Endometrial microvascular endothelial cells (primary cell): ENCODE results near the gene KCNN3. TPM values are rescaled to one million over a fixed set of nuclear protein-coding genes. Genes with fewer than 3 reads are reported as not detected.

Experiments used
- in situ Hi-C: cut with HindIII; loops from 2 replicates; pipeline ENCODE4 v1.10.0; 2017; ENCODE audit warnings: low sequenced_read_pairs, low pct_unique_long_range_greater_than_20kb; ENCODE audit errors: inconsistent ontology term
- total RNA-seq: library from RNA; depleted of rRNA; stranded (reverse); fragments of >200 nt; gene quantifications from one replicate; pipeline ENCODE4 v1.2.3, GENCODE V29; 2015; ENCODE audit errors: inconsistent ontology term

KCNN3 gene
- total RNA-seq, 1 donor from 2014 or later, result 0.28 TPM

DNA sequence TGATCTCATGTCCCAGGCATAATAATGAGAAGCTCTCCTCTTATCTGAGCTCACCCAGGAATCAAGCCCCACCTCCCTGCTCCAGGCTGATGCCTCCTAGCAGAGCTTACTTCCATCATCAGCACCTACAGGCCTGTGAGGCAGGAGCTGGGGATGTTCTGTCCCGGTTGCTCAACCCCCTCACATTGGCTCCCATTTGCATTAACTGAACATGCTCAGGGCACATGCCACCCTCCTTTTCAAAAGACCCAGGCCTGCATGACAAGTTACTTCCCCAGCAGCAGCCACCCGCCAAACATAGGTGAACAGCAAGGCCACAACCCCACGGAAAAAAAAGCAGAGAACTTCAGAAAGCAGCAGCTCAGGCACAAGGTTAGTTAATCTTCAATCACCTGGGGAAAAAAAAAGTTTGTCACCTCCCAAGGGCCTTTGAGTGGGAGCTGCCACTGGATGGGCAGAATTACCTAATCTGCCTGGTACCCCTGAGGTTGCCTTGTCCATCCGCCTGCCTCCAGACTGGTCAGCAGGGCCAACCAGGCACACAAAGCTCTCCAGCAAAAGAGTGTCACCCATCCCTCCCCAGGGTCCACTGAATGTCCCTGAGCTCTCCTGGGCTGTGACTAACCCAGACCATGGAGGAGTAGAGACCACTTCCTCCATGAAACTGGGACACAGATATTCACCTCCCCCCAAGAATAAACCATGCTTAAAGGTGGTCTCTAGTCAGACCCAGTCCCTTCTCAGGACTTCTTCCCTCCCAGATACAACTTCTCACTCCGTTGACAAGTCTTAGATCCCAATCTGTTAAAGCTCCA lies 4.4 kb downstream of the KCNN3 start:
- in situ Hi-C loops, result no loop called here

DNA sequence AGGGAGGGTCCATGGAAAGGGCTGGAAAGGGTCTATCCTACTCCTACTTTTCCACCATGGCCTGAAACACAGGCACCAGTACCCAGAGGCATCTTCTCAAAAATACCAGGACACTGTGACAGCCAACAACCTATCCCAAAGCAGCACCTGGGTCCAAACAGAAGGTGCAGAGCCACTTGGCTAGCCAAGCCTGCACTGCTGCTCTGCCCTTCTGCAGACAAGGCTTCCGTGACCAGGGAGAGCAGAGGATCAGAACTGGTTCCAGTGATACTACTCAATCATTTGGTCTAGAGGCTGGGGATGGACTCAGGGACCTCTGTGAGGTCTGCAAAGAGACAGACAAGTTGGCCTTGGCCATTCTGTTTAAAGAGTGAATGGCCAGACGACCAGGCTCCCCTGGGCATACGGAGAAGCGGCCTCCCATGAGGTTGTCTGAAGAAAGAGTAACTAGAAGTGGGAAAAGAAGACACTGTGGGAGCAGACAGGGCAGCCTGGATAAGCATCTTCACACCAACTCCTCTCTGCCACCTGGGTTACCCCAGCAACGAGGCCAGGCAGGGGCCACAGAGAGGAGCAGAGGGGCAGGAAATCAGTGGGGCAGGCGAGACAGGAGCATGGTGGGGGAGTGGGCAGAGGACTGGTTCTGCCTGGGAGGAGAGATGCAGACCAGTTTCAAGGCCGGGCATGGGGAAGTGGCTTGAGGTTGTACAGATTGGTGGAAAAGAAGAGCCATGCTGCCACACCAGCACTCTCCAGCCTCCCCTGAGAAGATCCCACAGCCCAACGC lies 5.7 kb downstream of the KCNN3 start:
- in situ Hi-C loops, result no loop called here

DNA sequence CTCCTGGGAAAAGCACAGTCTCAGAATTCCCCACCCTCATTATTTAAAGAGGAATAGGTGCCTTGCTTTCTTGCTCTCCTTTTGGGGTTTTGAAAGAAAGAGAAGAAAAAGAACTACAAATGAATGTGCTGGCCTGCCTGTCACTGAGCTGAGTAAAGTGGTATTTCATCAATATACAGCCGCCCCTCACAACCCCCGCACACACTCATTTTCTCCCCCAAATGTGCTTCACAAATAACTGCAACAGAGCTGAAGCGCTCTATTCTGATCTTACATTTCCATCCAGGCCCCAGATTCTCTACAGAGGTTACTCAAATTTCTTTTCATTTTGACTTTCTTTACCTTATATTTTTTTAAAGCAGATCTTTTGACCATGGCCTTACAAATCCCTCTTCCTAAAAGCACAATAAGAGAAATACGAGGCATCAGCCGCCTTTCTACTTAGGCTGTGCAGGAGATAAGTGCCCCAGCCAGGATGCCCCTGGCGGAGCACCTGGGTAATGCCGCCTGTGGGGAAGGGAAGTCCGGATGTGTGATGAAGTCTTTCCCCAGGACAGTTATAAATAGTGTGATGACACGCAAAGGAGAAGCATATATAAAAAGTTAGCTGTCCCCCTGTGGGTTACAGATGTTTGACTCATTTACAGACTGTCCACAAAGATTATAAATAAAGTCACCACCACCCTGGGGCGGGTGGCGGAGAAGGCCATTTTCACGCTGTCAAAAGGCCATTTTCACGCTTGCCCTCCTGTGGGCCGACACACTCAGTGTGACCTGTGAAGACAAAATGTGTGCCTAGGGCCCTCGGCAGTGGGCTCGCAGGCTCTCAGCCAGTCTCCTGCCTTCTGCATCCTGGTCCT lies 6.5 kb downstream of the KCNN3 start:
- in situ Hi-C loops, result no loop called here

DNA sequence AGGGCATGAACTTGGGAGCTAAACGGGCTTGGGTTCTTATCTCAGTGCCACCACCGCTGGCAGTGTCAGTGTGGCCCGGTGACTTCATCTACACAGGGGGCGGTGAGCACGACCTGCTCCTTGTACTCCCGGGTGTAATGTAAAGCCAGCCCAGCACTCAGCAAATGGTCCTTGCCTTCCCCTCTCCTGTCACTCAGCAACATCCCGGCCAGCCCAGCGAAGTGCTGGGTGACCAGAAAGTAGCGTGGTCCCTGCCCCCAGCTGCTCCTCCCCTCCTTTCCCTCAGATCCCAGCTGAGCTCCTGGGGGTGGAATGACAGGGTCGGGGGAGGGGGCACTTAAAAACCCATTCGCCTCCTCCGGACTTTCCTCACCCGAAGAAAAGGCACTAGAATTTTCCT lies 7.2 kb downstream of the KCNN3 start:
- in situ Hi-C loops, result no loop called here

DNA sequence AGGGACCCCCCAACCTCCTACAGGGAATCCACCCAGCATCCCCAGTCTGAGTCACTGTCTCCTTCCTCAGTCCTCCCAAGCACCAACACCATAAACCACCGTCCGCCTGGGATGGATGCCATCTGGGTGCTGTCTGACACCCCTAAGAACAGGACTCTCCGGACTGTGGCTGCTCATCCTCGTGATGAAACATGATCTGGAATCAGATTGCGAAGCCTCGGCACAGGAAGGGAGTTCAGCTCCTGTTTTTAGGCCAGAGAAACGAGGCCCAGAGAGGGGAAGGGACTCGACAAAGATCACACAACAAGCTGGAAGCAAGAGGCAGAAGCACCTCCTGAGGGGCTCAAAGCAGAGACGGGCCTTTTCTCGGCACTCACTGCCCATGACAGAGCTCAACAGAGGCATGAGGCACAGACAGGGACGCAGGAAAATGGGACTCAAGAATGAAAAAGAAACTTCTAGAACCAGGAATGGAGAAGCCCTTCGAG lies 8.4 kb downstream of the KCNN3 start:
- in situ Hi-C loops, result no loop called here

DNA sequence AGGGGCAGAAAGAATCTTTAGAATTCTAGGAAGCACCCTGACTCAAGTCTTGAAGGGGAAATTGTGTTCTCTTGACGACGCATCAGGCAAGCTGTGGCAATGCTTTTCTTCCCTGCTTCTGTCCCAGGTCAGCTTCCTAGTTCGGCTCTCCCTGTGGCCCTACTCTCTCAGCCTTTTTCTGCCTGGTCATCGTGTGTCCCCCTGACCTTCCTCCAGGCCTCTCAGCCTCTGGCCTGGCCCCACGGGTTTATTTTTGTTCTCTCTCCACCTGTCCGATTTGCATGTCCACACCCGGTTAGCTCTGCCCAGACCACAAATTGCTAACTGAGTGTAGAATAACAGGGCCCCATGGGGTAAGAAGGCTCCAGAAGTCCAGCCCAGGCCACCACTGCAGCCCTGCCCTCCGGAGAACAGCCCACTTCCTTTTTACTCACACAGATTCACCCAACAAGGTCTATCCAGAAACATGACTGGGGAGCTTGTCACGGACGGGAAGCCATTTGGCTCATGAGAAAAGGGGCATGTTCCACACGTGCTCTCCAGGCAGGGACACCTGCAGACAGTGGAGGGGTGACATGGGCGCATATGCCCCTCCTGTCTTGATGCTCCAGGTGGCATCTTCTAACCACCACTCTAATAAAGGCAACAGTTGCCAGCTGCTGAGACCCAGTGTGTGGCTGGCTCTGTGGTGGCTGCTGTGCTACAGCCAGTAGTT lies 9.8 kb downstream of the KCNN3 start:
- in situ Hi-C loops, result no loop called here

DNA sequence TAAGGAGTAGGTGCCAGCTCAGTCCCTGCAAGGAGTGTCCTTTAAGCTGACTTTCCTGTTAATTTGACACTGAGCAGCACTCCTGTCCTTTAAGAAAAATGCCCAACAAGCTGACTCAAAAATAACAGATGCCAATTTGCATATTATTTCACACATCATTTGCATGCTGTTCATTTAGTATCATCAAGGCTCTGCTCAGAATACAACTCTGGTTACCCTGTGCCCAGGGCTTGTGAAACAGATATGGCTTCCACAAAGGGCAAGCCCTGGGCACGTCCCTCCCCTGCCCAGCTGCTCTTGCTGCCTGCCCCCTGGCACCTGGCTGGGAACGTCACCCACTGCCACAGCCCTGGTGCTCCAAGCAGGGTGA lies 10.3 kb downstream of the KCNN3 start:
- in situ Hi-C loops, result no loop called here

DNA sequence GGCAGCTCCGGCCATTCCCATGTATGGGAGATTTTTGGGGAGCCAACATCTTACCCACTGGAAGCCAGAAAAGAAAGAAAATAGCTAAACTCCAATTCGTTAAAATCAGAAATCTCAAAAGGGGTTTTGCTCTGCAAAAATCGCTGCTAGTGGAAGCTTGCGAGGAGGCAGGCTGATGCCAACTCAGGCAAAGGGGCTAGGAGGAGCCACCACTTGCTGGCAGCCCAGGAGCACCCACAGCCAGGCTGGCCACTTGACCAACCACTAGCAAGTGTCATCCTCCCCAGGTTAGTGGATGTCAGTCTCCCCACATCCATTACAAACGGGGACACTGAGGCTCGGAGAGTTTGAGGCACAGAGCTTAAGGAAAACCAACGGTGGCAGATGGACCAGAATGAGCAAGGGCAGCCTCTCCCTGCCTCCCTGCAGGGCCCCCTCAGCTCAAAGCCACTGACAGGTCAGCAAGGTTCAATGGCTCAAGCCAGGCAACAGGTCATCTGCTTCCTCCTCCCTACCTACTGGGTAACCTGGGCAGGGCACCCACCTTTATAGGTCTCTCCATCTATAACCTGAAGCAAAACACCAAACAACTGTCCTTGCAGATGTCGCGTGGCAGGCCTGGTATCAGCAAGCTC lies 10.8 kb downstream of the KCNN3 start:
- in situ Hi-C loops, result no loop called here

DNA sequence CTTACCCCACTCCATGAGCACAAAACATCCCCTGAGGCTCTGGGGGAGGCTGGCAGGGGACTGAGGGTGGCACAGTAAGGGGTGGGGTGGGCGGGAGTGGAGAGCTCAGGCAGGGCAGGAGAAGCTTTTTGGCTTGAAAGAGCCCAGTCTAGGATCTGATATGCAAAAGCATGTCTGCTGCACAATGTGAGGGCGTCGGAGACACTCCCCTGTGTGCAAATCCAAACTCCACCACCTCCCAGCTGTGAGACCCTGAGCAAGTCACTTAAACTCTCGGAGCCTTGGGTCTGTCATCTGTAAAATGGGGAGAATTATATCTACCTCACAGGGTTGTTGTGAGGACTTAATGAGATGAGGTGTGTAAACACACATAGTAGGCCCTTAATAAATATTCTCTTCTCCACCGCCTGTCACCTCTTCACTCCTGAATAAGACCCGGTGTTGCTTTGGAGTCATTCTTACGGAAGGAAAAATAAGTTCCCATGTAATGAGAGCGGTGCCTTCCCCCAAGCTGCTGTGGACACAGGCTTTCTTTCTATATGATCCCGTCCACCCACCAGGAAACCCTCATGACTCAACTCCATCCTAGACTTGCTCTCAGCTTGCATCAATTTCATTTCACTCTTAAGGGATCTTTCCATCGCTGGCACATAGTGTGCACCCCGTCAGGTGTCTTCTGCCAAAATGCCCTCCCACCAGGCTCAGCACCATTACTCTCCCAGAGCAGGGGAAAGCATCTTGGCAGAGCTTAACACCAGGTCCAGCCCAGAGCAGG lies 12.5 kb downstream of the KCNN3 start:
- in situ Hi-C loops, result no loop called here

DNA sequence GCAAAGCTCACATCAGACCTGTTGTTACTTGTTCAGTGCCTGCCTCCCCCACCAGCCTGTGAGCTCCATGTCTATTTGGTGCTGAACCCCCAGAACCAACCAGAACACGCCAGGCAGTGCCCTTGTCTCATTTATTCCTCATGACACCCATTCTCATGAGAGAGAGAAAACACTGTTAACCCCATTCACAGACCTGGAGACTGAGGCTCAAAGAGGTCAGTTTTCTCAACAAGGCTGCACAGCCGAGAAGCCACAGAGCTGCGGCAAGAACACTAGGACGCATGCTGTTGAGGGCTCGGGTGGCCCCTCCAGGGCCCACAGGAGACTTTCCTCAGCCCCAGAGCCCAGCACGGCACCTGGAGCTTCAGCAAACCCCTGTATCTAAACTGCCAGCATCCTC lies 13.1 kb downstream of the KCNN3 start:
- in situ Hi-C loops, result no loop called here

DNA sequence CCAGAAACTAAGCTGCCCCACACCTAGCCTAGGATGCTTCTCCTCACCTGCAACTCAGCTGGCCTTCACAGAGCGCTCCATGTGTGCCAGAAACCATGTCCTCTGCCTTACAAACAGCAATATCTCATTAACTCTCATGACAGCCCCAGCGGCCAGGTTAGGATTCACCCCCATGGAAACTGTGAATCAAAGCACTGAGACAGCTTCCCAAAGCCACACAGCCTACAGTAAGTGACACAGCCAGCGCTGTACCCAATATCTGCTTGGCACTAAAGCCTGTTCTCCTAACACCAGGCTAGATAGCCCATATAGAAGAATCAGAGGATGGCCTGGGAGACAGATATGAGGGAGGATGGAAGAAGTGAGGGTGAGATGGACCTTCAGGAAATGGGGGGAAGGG lies 13.5 kb downstream of the KCNN3 start:
- in situ Hi-C loops, result no loop called here

DNA sequence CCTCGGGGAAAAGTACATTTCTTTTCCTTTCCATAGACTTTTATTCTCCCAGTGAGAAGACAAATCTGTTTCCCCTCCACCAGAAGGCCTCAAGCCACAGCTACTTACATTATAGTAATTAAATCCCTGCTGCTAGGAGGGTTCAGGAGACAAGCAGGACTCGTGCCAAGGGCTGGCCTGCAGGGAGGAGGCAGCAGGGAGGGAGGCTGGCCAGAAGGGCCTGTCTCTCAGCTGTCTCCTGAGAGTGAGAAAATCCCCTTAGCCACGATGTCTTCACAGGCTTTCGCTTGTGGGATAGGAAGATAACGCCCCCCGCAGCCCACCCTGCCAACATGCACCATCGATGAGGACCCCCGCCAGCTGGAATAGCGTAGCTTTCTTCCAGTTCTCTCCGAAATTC lies 14.0 kb downstream of the KCNN3 start:
- in situ Hi-C loops, result no loop called here

DNA sequence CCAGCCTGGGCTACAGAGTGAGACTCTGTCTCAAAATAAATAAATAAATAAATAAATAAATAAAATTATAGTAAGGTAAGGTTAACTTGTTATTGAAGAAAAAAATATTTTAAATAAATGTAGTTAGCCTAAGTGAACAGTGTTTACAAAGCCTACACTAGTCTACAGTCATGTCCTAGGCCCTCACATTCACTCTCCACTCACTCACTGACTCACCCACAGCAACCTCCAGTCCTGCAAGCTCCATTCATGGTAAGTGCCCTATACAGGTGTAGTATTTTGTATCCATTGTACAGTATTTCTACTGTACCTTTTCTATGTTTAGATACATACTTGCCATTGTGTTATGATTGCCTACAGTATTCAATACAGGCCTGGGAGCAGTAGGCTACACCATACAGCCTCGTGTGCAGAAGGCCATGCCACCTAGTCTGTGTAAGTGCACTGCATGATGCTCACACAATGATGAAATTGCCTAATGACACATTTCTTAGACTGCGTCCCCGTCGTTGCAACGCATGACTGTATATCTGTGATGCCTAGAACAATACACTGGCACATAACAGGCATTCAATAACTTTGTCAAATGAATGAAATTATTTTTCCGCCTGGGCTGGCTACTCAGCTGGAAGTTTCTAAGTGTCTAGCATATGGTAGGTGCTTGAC lies 14.8 kb downstream of the KCNN3 start:
- in situ Hi-C loops, result no loop called here

DNA sequence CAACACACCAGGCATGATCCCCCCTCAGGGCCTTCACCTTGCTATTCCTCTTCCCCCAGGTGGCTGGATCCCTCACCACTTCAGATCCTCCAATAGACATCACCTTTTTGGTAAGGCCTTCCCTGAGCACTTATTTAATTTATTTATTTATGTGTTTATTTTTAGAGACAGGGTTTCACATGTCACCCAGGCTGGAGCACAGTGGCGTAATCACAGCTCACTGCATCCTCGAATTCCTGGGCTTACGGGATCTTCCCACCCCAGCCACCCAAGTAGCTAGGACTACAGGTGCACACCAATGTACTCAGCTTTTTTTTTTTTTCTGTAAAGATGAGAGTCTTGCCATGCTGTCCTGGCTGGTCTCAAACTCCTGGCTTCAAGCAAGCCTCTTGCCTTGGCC lies 17.2 kb downstream of the KCNN3 start:
- in situ Hi-C loops, result no loop called here

DNA sequence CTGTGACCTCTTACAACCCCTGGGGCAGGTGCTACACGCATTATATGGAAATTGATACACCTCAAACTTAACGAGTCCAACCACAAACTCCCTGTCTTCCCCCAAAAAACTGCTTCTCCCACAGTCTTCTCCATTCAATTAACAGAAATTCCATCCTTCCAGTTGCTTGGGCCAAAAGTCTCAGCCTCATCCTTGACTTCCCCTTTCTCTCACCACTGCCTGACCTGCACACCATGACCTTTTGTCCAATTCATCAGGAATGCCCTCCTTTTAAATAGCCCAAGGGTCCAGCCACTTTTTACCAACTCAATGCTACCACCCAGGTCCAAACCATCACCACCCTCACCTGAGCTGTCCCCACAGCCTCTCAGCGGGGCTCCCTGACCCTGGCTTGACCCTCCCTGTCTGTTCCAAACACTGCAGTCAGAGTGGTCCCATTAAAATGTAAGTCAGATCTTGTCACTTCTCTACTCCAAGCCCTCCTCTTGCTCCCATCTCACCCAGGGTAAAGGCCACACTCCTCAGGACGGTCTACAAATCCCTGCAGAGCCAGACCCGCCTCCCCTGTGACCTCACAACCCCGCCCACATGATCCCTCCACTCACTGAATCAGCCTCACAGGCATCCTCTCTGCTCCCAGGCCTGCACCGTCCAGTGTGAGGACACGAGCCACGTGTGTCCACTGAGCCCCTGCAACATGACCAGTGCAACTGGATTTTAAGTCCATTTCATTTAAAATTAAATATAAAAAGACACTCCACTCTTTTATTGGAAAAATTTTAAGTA lies 18.5 kb downstream of the KCNN3 start:
- in situ Hi-C loops, result no loop called here

DNA sequence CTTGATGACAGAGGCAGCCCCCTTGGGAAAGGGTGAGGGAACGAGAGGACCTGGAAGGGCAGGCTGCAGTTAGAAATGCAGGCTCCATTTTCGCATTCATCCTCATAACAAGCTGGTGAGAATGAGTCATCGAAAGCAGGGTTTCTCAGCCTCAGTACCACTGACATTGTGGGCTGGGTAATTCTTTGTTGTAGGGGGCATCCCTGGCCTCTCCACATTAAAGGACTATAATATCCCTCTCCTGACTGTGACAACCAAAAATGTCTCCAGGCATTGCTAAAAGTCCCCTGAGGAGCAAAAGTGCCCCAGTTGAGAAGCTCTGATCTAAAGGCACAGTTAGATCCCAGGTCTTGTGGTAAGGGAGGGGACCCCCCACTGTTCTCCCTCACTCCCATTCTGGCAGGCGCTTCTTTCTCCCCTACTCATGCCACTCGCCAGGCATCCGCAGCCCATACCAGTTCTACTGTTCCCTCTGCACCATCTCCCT lies 20.4 kb downstream of the KCNN3 start:
- in situ Hi-C loops, result no loop called here
